Prostate gland (tissue), 2 donors: Measurements from ENCODE around the gene PDE6C. TPM values are rescaled to one million over a fixed set of nuclear protein-coding genes. Genes with fewer than 3 reads are reported as not detected.

Source experiments
- DNase-seq: peaks from one replicate; pipeline ENCODE4 v3.0.0-alpha.2; 2019; ENCODE audit warnings: low spot score
- H3K27ac ChIP-seq, 2 donors: fragments of 200-600 bp; sonication (generic); 2 replicates each; pipeline ENCODE4 v1.5.1; 2017 to 2019
- H3K27me3 ChIP-seq: fragments of 200-600 bp; sonication (generic); replicated peaks from 2 replicates; pipeline ENCODE4 v1.5.1; 2019; ENCODE audit not compliant: insufficient read depth
- H3K36me3 ChIP-seq, 2 donors: fragments of 200-600 bp; sonication (generic); 1 replicate in 1 of 2; 2 replicates in 1 of 2; pipeline versions ENCODE4 v1.5.1 to v1.8.1; 2017 to 2019
- H3K4me1 ChIP-seq: fragments of 200-600 bp; sonication (generic); replicated peaks from 2 replicates; pipeline ENCODE4 v1.5.1; 2019
- H3K4me3 ChIP-seq, 2 donors: fragments of 200-600 bp; sonication (generic); 2 replicates each; pipeline ENCODE4 v1.5.1; 2017 to 2019
- H3K9me3 ChIP-seq: fragments of 200-600 bp; sonication (generic); 2 replicates; pipeline ENCODE4 v1.5.1; 2017
- POLR2A ChIP-seq: fragments of 450-650 bp; IDR thresholded peaks from one replicate; pipeline ENCODE4 v1.6.1; 2016; ENCODE audit warnings: antibody characterized with exemption, mild to moderate bottlenecking
- POLR2AphosphoS5 ChIP-seq: sonication (generic); formaldehyde crosslinking; IDR thresholded peaks from one replicate; pipeline ENCODE4 v1.6.1; 2017; ENCODE audit warnings: antibody characterized with exemption
- WGBS: methylation state at CpG from one replicate; pipeline ENCODE4 v1.1.5; 2018; 5-methylcytosine and 5-hydroxymethylcytosine counted together
- intact Hi-C: fragments of 100-400 bp; cut with DNase I; formaldehyde crosslinking; loops from one replicate; pipeline ENCODE4 v1.14.2; 2022
- total RNA-seq, 2 donors: library from RNA; depleted of rRNA; stranded (reverse); fragments of >200 nt; gene quantifications; one replicate each; pipeline ENCODE4 v1.1.0, GENCODE V29; 2016
- TF ChIP-seq, protein P1 (sequence below), 4 experiments: fragments of 200-600 bp in 2 of 4; fragments of 450-650 bp in 2 of 4; sonication (generic) in 2 of 4; IDR thresholded peaks; 1 replicate in 3 of 4; 2 replicates in 1 of 4; pipeline ENCODE4 v1.5.1; 2016 to 2019; ENCODE audit warnings: antibody characterized with exemption in 4 of 4, mild to moderate bottlenecking in 2 of 4, moderate library complexity in 2 of 4

PDE6C gene
- total RNA-seq, 2 donors from 2014 or later = not detected

DNA sequence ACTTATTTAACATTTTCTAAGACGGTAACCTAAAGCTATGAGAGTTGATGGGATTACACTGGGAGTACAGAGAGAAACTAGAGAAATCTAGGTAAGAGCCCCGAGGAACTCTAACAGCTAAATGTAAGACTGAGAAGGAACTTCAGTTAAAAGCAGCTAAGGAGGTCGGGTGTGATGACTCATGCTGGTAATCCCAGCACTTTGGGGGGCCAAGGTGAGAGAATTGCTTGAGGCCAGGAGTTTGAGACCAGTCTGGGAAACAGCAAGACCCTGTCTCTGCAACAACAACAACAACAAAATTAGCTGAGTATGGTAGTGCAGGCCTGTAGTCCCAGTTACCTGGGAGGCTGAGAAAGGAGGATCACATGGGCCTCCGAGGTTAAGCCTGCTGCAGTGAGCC is 66.0 kb downstream of the PDE6C start:
- Histone ChIP-seq H3K36me3 (no peaks in the 10 kb centered on the region), H3K27ac (no peak overlapping the region), H3K4me1 (no peaks in the 10 kb centered on the region), H3K27me3 (no peaks in the 10 kb centered on the region), H3K9me3 (no peaks in the 10 kb centered on the region), H3K4me3 (no peak overlapping the region)
- TF ChIP-seq POLR2AphosphoS5 = no peak
- TF ChIP-seq, protein P1, sequence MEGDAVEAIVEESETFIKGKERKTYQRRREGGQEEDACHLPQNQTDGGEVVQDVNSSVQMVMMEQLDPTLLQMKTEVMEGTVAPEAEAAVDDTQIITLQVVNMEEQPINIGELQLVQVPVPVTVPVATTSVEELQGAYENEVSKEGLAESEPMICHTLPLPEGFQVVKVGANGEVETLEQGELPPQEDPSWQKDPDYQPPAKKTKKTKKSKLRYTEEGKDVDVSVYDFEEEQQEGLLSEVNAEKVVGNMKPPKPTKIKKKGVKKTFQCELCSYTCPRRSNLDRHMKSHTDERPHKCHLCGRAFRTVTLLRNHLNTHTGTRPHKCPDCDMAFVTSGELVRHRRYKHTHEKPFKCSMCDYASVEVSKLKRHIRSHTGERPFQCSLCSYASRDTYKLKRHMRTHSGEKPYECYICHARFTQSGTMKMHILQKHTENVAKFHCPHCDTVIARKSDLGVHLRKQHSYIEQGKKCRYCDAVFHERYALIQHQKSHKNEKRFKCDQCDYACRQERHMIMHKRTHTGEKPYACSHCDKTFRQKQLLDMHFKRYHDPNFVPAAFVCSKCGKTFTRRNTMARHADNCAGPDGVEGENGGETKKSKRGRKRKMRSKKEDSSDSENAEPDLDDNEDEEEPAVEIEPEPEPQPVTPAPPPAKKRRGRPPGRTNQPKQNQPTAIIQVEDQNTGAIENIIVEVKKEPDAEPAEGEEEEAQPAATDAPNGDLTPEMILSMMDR (IDR thresholded peaks at IDR 0.05) = no peak
- no peak for TF ChIP-seq POLR2A
- no peak for DNase-seq
- intact Hi-C loops = loop anchor here (10.0 kb wide), 1 partner anchor 124 kb away; no protein-coding TSS in a partner anchor
- 83% methylated on average over 4 of the region's 4 CpGs for WGBS

DNA sequence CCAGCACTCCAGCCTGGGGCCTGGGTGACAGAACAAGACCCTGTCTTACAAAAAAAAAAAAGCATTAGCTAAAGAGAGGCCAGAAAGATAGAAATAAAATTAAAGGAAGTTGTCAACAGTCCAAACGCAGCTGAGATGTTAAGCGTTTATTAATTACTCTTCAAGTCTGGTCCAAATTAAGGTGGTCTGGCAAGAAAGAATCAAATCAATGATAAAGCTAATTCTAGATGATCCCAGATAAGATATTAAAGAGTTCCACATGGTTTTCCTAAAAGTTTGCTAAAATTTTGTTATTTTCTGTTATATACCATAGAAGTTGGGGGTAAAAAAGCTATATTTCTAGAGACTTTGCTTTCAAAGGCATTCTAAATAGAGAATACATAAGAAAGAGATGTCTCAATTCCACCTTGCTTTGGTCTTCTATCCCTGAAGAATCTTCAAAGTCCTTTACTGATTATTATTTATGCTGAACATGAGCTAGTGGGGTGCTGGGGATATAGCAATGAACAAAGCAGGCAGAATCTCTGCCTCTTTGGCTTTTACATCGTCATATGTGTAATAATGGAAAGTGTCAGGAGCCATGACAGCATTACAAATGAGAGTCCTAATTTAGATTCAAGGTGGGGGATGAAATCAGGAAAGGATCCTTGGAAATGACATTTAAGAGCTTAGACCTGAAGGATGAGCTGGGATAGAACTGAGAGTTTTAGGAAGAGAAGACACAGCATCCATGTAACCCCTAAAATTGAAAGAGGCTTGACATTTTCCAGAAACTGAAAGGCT is 66.7 kb downstream of the PDE6C start:
- Histone ChIP-seq H3K4me1 (no peaks in the 10 kb centered on the region), H3K36me3 (no peaks in the 10 kb centered on the region), H3K27ac (no peak overlapping the region), H3K9me3 (no peaks in the 10 kb centered on the region), H3K27me3 (no peaks in the 10 kb centered on the region), H3K4me3 (no peak overlapping the region)
- DNase-seq = no peak
- 89% methylated on average over 3 of the region's 3 CpGs for WGBS
- intact Hi-C loops = loop anchor here (10.0 kb wide), 1 partner anchor 124 kb away; no protein-coding TSS in a partner anchor
- TF ChIP-seq POLR2AphosphoS5 (no peak), POLR2A (no peak)
- TF ChIP-seq, protein P1 (IDR thresholded peaks at IDR 0.05) = no peak

DNA sequence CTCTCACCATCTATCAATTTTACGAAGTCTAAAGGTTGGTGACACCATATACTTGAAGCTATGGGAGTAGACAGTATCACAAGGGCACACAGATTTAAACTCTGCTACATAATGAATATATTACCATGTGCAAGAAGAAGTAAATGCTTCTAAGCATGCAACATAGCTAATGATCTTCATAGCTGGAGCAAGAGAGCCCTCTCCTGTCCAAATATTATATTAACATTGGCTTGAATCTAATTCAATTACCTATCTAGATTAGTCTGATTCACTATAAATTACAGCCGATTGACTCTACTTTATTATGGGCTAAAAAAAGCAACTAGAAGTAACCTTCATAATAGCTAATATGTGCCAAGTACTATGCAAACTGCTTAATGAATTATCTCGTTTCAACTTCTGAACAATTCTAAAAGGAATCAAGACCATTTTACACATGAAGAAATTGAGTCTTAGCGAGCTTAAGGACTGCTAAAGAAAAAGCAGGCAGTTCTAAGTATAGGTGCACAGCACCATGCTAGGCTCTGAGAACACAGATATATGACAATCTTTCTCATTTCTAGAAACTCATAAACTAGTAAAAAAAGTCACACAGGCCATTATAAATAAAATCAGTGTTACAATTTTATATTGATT is 68.2 kb downstream of the PDE6C start:
- Histone ChIP-seq H3K9me3 (no peaks in the 10 kb centered on the region), H3K27ac (no peak overlapping the region), H3K27me3 (no peaks in the 10 kb centered on the region), H3K36me3 (no peaks in the 10 kb centered on the region), H3K4me3 (no peak overlapping the region), H3K4me1 (no peaks in the 10 kb centered on the region)
- intact Hi-C loops = no loop called here
- no peak for DNase-seq
- TF ChIP-seq POLR2AphosphoS5 (no peak), POLR2A (no peak)
- TF ChIP-seq, protein P1 (IDR thresholded peaks at IDR 0.05) = peak in 3 of 4 experiments; percentile 32 to 60 (median 56)
- 59% methylated on average over 4 of the region's 4 CpGs for WGBS

DNA sequence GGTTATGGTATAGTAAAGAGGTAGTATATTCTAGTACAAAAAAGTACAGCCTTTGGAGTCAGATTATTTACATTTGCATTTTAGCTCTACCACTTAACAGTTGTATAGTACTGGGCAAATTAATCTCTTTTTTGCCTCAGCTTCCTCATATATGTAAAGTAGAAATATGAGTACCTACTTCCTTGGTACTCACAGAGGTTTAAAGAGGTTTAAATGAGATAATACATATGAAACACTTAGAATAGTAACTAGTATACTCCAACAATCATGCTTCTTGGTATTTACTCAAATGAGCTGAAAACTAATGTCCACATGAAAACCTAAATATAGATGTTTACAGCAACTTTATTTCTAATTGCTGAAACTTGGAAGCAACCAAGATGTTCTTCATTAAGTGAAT is 75.4 kb downstream of the PDE6C start:
- no peaks in the 10 kb centered on the region for H3K9me3 ChIP-seq
- H3K27me3 ChIP-seq = no peaks in the 10 kb centered on the region
- no peak overlapping the region for H3K4me3 ChIP-seq
- intact Hi-C loops = no loop called here
- no peak overlapping the region for H3K27ac ChIP-seq
- H3K36me3 ChIP-seq = no peaks in the 10 kb centered on the region
- TF ChIP-seq, protein P1 (IDR thresholded peaks at IDR 0.05) = no peak
- TF ChIP-seq POLR2A (no peak), POLR2AphosphoS5 (no peak)
- no peak for DNase-seq
- H3K4me1 ChIP-seq = no peaks in the 10 kb centered on the region
